DND-41 (cell line): ENCODE data around the gene TSPAN18.

Source experiments
- EZH2 ChIP-seq: IDR thresholded peaks from 3 replicates; pipeline ENCODE4 v1.6.1; 2012; ENCODE audit warnings: borderline replicate concordance, low read depth, mild to moderate bottlenecking, moderate library complexity, low read length, inconsistent platforms; ENCODE audit not compliant: severe bottlenecking
- TF ChIP-seq, protein P1 (sequence below): IDR thresholded peaks from 2 replicates; pipeline ENCODE4 v1.5.1; 2012; ENCODE audit warnings: borderline replicate concordance, low read length, moderate library complexity, mild to moderate bottlenecking; ENCODE audit not compliant: poor library complexity, severe bottlenecking; ENCODE audit errors: extremely low read depth

DNA sequence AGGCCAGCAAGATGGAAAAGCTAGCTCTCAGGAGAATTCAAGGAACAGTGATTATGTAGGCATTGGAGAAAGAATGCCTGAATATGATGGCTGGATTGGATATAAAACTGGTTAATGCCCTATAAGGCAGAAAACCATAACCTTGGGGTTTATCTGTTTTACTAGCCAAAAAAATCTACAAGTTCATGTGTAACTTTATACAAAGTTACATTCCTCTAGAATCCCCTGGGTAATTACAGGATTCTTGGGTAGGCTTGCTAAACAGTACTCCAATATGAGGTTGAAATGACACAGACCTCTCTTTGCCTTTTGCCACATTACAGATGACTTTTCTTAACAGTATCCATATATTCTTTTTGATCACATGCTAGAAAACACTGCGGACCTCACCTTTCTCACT, 26.0 kb downstream of the TSPAN18 start:
- TF ChIP-seq, protein P1, sequence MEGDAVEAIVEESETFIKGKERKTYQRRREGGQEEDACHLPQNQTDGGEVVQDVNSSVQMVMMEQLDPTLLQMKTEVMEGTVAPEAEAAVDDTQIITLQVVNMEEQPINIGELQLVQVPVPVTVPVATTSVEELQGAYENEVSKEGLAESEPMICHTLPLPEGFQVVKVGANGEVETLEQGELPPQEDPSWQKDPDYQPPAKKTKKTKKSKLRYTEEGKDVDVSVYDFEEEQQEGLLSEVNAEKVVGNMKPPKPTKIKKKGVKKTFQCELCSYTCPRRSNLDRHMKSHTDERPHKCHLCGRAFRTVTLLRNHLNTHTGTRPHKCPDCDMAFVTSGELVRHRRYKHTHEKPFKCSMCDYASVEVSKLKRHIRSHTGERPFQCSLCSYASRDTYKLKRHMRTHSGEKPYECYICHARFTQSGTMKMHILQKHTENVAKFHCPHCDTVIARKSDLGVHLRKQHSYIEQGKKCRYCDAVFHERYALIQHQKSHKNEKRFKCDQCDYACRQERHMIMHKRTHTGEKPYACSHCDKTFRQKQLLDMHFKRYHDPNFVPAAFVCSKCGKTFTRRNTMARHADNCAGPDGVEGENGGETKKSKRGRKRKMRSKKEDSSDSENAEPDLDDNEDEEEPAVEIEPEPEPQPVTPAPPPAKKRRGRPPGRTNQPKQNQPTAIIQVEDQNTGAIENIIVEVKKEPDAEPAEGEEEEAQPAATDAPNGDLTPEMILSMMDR = no peak
- TF ChIP-seq EZH2 = no peak
